ENCODE results near the gene PIN1. TPM values are rescaled to one million over a fixed set of nuclear protein-coding genes. Genes with fewer than 3 reads are reported as not detected.
"Not testable (repeated sequence)": the region's sequence is repeated elsewhere in the genome, so short reads cannot be mapped to it uniquely, and the experiment has no call there.

Gene PIN1
- 100 to 1,000 TPM in 2 of 4 donors, 10 to 100 TPM in 2; 83.9 to 111 (median 93.4) TPM for total RNA-seq

- DNase-seq (peak; percentile 98 to 99), ATAC-seq (peak; percentile 98 to 99)
- Histone ChIP-seq H3K27me3 (no peaks in the 10 kb centered on the region), H3K4me3 (peak within 1 kb of the TSS; percentile 74 to 99 (median 94)), H3K36me3 (peaks cover 0 to 20% of the 10 kb centered on the region in 2 donors), H3K4me1 (peaks cover 12 to 18% of the 10 kb centered on the region in 2 donors), H3K9me3 (no peaks in the 10 kb centered on the region), H3K27ac (peak within 1 kb of the TSS; percentile 78 to 90 (median 87))
- intact Hi-C loops (cut with DNase I; ENCODE audit: low total_unique reads), result loop anchor here (1.0 to 10.0 kb wide), 3 partner anchors 16 to 695 kb away; partner anchors contain the start of genes FBXL12, ICAM3, RAVER1 and ZNF317
- TF ChIP-seq POLR2A (IDR thresholded peaks at IDR 0.05) (peak; percentile 24 to 52), CTCF (IDR thresholded peaks at IDR 0.05 in 4 of 5, conservative IDR thresholded peaks at IDR 0.05 in 1 of 5) (peak; percentile 36 to 74 (median 43))
- in situ Hi-C loops (cut with MboI; ENCODE audit: low sequenced_read_pairs in 4 of 4), result no loop called here
These were observed at the start of gene PIN1 for GRCh38 chr19:9834726-9835506. PIN1 (plus strand) TSS chr19:9835318; CDS start chr19:9835345, 27 bp downstream.

GRCh38 chr19:9785367-9786331 is 49.5 kb upstream of the PIN1 start:
- intact Hi-C loops (cut with DNase I; ENCODE audit: low total_unique reads), result no loop called here
- H3K4me1 ChIP-seq, result no peaks in the 10 kb centered on the region
- H3K9me3 ChIP-seq, result no peaks in the 10 kb centered on the region
- H3K4me3 ChIP-seq, result peak overlapping the region; percentile 66 to 77 (median 72)
- peak overlapping the region; percentile 86 to 94 (median 88) for H3K27ac ChIP-seq
- DNase-seq (peak; percentile 82), ATAC-seq (peak; percentile 81 to 83)
- in situ Hi-C loops (cut with MboI; ENCODE audit: low sequenced_read_pairs in 4 of 4), result loop anchor here (25.0 kb wide), 3 partner anchors 473 to 948 kb away; partner anchors contain the start of genes ZNF559 (in 3 of the 4), ZNF699 (in 3 of the 4), MBD3L1 (in 1 of the 4) and OR7D4 (in 1 of the 4)
- H3K36me3 ChIP-seq, result no peaks in the 10 kb centered on the region
- TF ChIP-seq POLR2A (IDR thresholded peaks at IDR 0.05), result peak; percentile 41 to 73
- TF ChIP-seq CTCF (IDR thresholded peaks at IDR 0.05 in 4 of 5, conservative IDR thresholded peaks at IDR 0.05 in 1 of 5), result no peak
- peaks cover 8 to 42% (median 36%) of the 10 kb centered on the region in 3 donors for H3K27me3 ChIP-seq

- Histone ChIP-seq H3K36me3 (no peaks in the 10 kb centered on the region), H3K27ac (peak overlapping the region; percentile 86 to 94 (median 88)), H3K4me3 (peak overlapping the region; percentile 66 to 77 (median 72)), H3K27me3 (peaks cover 8 to 47% (median 43%) of the 10 kb centered on the region in 3 donors), H3K9me3 (no peaks in the 10 kb centered on the region), H3K4me1 (peaks cover 0 to 4% of the 10 kb centered on the region in 2 donors)
- DNase-seq (no peak), ATAC-seq (no peak)
- in situ Hi-C loops (cut with MboI; ENCODE audit: low sequenced_read_pairs in 4 of 4) (loop anchor here (25.0 kb wide), 3 partner anchors 474 to 949 kb away; partner anchors contain the start of genes ZNF559 (in 3 of the 4), ZNF699 (in 3 of the 4), MBD3L1 (in 1 of the 4) and OR7D4 (in 1 of the 4)), intact Hi-C loops (cut with DNase I; ENCODE audit: low total_unique reads) (no loop called here)
- no peak for TF ChIP-seq POLR2A (IDR thresholded peaks at IDR 0.05)
- TF ChIP-seq CTCF (IDR thresholded peaks at IDR 0.05 in 4 of 5, conservative IDR thresholded peaks at IDR 0.05 in 1 of 5), result no peak
These were observed 48.8 kb upstream of the PIN1 start for GRCh38 chr19:9786342-9786741.

- Histone ChIP-seq H3K36me3 (no peaks in the 10 kb centered on the region), H3K4me3 (peak overlapping the region in 1 of 4 donors; percentile 77), H3K27me3 (peaks cover 8 to 50% (median 46%) of the 10 kb centered on the region in 3 donors), H3K4me1 (peaks cover 0 to 5% of the 10 kb centered on the region in 2 donors), H3K27ac (peak overlapping the region in 2 of 4 donors; percentile 89 to 94), H3K9me3 (no peaks in the 10 kb centered on the region)
- no peak for TF ChIP-seq POLR2A (IDR thresholded peaks at IDR 0.05)
- TF ChIP-seq CTCF (IDR thresholded peaks at IDR 0.05 in 4 of 5, conservative IDR thresholded peaks at IDR 0.05 in 1 of 5), result no peak
- ATAC-seq, result no peak
- in situ Hi-C loops (cut with MboI; ENCODE audit: low sequenced_read_pairs in 4 of 4), result loop anchor here (25.0 kb wide), 3 partner anchors 475 to 950 kb away; partner anchors contain the start of genes ZNF559 (in 3 of the 4), ZNF699 (in 3 of the 4), MBD3L1 (in 1 of the 4) and OR7D4 (in 1 of the 4)
- intact Hi-C loops (cut with DNase I; ENCODE audit: low total_unique reads), result no loop called here
- DNase-seq, result no peak
These were observed 48.3 kb upstream of the PIN1 start for GRCh38 chr19:9786819-9787218.

- in situ Hi-C loops (cut with MboI; ENCODE audit: low sequenced_read_pairs in 4 of 4), result loop anchor here (25.0 kb wide), 3 partner anchors 476 to 951 kb away; partner anchors contain the start of genes ZNF559 (in 3 of the 4), ZNF699 (in 3 of the 4), MBD3L1 (in 1 of the 4) and OR7D4 (in 1 of the 4)
- H3K36me3 ChIP-seq; ATAC-seq; DNase-seq; intact Hi-C loops (cut with DNase I; ENCODE audit: low total_unique reads); H3K9me3 ChIP-seq; H3K4me3 ChIP-seq; H3K4me1 ChIP-seq; H3K27ac ChIP-seq: not testable (repeated sequence)
- H3K27me3 ChIP-seq, result peaks cover 8 to 59% (median 57%) of the 10 kb centered on the region in 3 donors
These were observed 46.5 kb upstream of the PIN1 start for GRCh38 chr19:9788604-9789003.
